Cardiac muscle cell (in vitro differentiated cells and primary cell): Measurements from ENCODE around the gene FADS1. TPM values are rescaled to one million over a fixed set of nuclear protein-coding genes. Genes with fewer than 3 reads are reported as not detected.
A peak's percentile ranks its signal among the peaks of the same experiment; 100 is the strongest.

ENCODE experiments used
- DNase-seq, 2 donors: peaks; one replicate each; pipeline versions ENCODE4 v3.0.0 to v3.0.0-alpha.2; 2010 to 2017; ENCODE audit warnings: low read depth in 1 of 2, low spot score in 1 of 2
- H3K27ac ChIP-seq: fragments of 200-600 bp; sonication (generic); 2 replicates; pipeline ENCODE4 v1.5.1; 2016
- H3K27me3 ChIP-seq: fragments of 200-600 bp; sonication (generic); 2 replicates; pipeline ENCODE4 v1.6.0; 2016; ENCODE audit warnings: control low read depth
- H3K36me3 ChIP-seq: fragments of 200-600 bp; sonication (generic); 2 replicates; pipeline ENCODE4 v1.5.1; 2016; ENCODE audit warnings: control low read depth
- H3K4me1 ChIP-seq: fragments of 200-600 bp; sonication (generic); 2 replicates; pipeline ENCODE4 v1.8.1; 2017; ENCODE audit warnings: low read depth, mild to moderate bottlenecking, mixed run types
- H3K4me3 ChIP-seq: fragments of 200-600 bp; sonication (generic); 2 replicates; pipeline ENCODE4 v1.5.1; 2016; ENCODE audit warnings: mild to moderate bottlenecking
- H3K9me3 ChIP-seq: fragments of 200-600 bp; sonication (generic); 2 replicates; pipeline ENCODE4 v1.5.1; 2017; ENCODE audit warnings: low read depth, mild to moderate bottlenecking, control low read depth
- polyA plus RNA-seq: library from polyadenylated mRNA; unstranded; fragments of >200 nt; fragmentation: Nextera tagmentation; extraction: Ambion mirVana; gene quantifications from 2 replicates; pipeline ENCODE4 v1.2.1, GENCODE V29; 2016
- total RNA-seq: library from RNA; depleted of rRNA; stranded (reverse); fragments of >200 nt; gene quantifications from 2 replicates; pipeline ENCODE4 v1.2.3, GENCODE V29; 2016
- TF ChIP-seq, protein P1 (sequence below): IDR thresholded peaks from 2 replicates; pipeline ENCODE4 v1.5.1; 2012; ENCODE audit warnings: low read depth, mild to moderate bottlenecking, low read length

FADS1 gene
- total and polyA plus RNA-seq, 2 experiments from 2014 or later, result 114 to 249 TPM

DNA sequence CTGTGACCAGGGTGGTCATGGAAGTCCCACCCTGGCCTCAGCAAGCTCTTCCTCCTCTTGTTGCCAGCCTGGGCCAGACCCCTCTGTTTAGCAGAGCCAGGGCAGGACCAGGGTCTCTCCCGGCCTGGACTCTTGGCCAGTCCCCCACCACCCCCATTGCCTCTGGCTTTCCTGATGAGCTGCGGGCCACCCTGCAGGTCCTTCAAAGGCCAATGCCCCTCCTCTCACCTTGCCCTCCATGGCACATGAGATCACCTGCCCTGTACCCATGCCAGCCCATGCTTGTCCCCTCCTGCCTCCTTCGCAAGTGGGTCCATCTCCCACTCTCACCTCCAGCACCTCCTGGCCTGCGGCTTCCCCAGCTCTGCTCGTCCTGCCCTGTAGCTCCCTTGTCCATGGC is 21.7 kb upstream of the FADS1 start:
- Histone ChIP-seq H3K4me3 (no peak overlapping the region), H3K9me3 (no peaks in the 10 kb centered on the region), H3K36me3 (peaks cover 35% of the 10 kb centered on the region), H3K4me1 (peaks cover 7% of the 10 kb centered on the region), H3K27ac (no peak overlapping the region), H3K27me3 (no peaks in the 10 kb centered on the region)
- no peak for DNase-seq
- TF ChIP-seq, protein P1, sequence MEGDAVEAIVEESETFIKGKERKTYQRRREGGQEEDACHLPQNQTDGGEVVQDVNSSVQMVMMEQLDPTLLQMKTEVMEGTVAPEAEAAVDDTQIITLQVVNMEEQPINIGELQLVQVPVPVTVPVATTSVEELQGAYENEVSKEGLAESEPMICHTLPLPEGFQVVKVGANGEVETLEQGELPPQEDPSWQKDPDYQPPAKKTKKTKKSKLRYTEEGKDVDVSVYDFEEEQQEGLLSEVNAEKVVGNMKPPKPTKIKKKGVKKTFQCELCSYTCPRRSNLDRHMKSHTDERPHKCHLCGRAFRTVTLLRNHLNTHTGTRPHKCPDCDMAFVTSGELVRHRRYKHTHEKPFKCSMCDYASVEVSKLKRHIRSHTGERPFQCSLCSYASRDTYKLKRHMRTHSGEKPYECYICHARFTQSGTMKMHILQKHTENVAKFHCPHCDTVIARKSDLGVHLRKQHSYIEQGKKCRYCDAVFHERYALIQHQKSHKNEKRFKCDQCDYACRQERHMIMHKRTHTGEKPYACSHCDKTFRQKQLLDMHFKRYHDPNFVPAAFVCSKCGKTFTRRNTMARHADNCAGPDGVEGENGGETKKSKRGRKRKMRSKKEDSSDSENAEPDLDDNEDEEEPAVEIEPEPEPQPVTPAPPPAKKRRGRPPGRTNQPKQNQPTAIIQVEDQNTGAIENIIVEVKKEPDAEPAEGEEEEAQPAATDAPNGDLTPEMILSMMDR, result no peak

DNA sequence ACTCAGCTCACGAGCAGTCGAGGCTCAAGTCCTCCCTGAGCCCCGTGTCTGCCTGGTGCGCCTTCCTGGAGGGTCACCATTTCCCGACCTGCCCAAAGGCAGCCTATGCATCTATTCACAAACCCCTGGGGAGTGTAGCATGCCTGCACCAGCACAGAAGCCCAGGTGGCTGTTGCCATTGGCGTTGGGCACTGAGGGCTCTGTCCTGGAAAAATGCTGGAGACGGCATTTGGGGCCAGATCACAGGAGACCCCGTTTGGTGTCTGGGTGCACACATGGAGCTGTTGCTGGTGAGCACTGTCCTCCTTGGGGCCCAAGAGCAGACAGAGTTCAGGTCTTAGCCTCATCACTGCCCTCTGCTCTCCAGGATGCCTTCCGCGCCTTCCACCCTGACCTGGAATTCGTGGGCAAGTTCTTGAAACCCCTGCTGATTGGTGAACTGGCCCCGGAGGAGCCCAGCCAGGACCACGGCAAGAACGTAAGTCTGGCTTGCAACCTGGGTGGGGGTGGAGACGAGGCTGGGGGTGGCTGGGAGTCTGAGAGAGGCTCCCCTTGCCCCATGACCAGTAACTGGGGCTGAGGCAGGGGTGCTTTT is 20.7 kb upstream of the FADS1 start:
- Histone ChIP-seq H3K9me3 (no peaks in the 10 kb centered on the region), H3K27me3 (no peaks in the 10 kb centered on the region), H3K4me3 (no peak overlapping the region), H3K27ac (no peak overlapping the region), H3K4me1 (peaks cover 7% of the 10 kb centered on the region), H3K36me3 (peaks cover 30% of the 10 kb centered on the region)
- no peak for DNase-seq
- TF ChIP-seq, protein P1, result no peak

DNA sequence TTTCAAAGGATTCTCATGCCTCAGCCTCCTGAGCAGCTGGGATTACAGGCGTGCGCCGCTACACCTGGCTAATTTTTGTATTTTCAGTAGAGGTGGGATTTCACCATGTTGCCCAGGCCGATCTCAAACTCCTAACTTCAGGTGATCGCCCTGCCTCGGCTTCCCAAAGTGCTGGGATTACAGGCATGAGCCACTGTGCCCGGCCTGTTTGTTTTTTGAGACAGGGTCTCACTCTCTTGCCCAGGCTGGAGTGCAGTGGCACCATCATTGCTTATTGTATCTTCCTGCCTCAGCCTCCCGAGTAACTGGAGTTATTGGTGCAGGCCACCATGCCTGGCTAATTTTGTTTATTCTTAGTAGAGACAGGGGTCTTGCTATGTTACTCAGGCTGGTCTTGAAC is 19.4 kb upstream of the FADS1 start:
- H3K27me3 ChIP-seq, result no peaks in the 10 kb centered on the region
- no peak overlapping the region for H3K4me3 ChIP-seq
- TF ChIP-seq, protein P1, result no peak
- H3K36me3 ChIP-seq, result peaks cover 16% of the 10 kb centered on the region
- DNase-seq, result no peak
- peaks cover 7% of the 10 kb centered on the region for H3K4me1 ChIP-seq
- no peaks in the 10 kb centered on the region for H3K9me3 ChIP-seq
- H3K27ac ChIP-seq, result no peak overlapping the region

DNA sequence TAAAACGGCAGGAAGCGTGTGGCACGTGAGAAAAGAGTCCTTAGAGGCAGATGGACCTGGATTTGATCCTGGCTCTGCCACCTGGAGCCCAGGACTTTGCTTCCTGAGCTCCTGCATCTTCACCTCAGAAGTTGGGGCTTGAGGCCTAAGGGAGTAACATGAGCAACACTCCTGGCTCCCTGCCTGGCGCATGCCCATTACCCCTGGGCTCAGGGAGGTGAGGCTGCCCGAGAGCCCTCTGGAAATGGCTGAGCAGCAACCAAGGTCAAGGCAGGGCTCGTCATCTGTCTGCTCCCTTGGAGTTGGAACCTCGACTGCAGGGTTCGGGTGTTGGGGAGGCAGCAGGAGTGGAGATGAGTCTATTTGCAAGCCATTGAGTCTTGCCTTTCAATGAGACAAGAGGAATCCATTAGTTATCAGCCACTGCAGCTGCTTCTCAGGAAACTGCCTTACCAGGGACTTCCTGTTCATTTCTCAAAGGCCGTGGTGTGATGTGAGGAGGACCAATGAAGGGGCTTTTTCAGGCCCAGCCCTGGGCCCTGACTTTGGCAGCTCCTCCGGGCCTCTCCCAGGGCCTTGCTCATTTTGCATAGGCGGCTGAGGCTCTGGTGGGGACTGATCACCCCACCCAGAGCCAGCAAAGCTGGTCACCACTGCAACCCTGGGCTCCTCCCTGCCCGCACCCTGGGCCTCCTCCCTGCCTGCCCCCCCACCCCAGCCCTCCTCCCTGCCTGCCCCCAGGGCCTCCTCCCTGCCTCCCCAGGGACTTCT is 17.7 kb upstream of the FADS1 start:
- no peak overlapping the region for H3K4me3 ChIP-seq

DNA sequence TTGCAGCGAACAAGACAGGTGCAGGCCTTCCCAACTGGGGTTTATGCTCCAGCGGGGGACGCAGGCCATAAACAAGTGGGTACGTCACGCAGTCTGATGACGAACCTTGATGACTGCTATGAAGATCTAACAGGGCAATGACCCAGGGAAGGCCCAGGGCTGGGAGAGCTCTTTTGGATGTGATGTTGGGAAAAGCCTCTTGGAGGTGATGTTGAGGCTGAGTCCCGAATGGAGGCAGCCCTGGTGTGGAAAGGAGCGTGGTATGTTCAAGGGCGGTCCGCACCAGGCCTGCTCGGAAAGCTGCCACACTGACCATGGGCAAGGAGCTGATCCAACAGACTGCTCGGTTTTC is 17.1 kb upstream of the FADS1 start:
- Histone ChIP-seq H3K27ac (peak overlapping the region; percentile 81), H3K4me1 (peaks cover 17% of the 10 kb centered on the region), H3K9me3 (no peaks in the 10 kb centered on the region), H3K36me3 (no peaks in the 10 kb centered on the region), H3K27me3 (no peaks in the 10 kb centered on the region), H3K4me3 (no peak overlapping the region)
- TF ChIP-seq, protein P1, result no peak
- no peak for DNase-seq

More for the DNA sequence above, 17.7 kb upstream of the FADS1 start:
- peak overlapping the region; percentile 81 for H3K27ac ChIP-seq
- TF ChIP-seq, protein P1, result no peak
- no peaks in the 10 kb centered on the region for H3K9me3 ChIP-seq
- peaks cover 14% of the 10 kb centered on the region for H3K4me1 ChIP-seq
- H3K27me3 ChIP-seq, result no peaks in the 10 kb centered on the region
- no peaks in the 10 kb centered on the region for H3K36me3 ChIP-seq
- peak; percentile 13 to 92 for DNase-seq
